Embryonic facial prominence (tissue), 1 donor: Measurements from ENCODE around the gene ERCC2.
"Not testable (repeated sequence)": the region's sequence is repeated elsewhere in the genome, so short reads cannot be mapped to it uniquely, and the experiment has no call there.

Experiments
- DNase-seq: peaks from one replicate; pipeline ENCODE4 v3.0.0-alpha.2; 2016; ENCODE audit errors: extremely low spot score

ERCC2 gene

DNA sequence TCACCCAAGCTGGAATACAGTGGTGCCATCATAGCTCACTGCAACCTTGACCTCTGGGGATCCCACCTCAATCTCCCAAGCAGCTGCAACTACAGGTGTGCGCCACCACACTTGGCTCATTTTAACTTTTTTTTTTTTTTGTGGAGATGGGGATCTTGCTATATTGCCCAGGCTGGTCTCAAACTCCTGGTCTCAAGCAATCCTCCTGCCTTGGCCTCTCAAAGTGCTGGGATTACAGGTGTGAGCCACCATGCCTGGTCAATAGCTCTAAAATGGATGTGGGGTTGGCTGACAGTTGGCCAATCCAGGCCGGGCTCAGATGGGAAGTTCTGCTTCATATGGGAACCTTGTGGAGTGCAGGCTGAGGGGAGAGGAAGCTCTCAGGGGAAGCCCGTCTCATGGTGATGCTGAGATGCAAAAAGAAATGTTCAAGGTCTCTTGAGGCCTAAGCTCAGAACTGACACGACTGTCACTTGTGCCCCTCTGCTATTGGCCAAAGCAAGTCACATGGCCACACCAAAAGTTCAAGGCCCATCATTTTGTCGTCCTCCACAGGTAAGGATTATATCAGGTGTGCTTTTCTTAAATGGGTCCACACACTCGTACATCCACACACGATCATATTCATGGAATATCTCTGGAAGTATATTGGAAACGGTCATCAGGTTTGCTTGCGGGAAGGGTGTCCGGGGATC lies 36.6 kb downstream of the ERCC2 start:
- DNase-seq: no peak

DNA sequence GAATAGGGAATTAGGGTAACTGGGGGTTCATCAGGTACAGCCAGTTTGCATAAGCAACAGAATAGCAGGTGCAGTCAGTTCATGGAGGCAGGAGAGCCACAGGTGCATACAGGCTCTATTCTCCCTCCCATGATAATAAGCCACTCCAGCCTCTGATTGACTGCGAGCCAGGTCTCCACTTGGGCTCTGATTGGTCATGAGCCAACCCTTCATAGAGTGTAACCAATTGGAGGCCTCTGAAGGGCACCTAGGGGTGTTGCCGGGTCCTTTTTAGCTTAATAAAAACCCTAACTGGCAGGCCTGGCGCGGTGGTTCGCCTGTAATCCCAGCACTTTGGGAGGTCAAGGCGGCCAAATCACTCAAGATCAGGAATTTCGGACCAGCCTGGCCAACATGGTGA lies 39.0 kb downstream of the ERCC2 start:
- no peak for DNase-seq

DNA sequence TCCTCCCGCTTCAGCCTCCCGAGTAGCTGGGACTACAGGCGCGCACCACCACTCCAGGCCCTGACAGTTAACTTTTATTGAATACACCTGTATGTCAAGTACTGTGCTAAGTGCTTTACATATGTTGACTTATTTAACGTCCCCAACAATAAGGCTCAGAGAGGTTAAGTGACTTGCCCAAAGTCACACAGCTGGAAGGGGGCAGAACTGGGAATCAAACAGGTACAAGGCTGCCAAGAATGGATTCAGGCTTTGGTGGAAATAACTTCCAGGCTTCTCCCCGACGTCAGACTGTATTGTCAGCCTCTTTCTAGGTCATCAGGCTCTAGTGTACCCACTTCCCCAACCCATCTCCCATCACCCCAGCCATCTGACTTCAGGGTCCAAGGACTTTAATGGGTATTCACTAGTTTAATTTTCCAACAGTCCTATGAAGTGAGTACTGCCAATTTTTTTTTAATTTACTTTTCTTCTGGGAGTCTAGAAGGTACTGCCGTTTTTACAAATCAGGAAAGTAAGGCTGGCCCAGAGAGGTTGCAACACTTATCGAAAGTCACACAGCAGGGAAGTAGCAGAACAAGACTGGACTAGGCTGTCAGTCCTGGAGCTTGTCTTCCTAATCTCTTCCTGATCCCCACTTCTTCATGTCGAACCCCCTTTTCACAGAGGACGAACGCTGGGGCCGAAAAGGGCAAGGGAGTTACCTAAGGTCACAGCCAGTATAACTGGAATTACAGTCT lies 42.8 kb downstream of the ERCC2 start:
- DNase-seq: no peak

DNA sequence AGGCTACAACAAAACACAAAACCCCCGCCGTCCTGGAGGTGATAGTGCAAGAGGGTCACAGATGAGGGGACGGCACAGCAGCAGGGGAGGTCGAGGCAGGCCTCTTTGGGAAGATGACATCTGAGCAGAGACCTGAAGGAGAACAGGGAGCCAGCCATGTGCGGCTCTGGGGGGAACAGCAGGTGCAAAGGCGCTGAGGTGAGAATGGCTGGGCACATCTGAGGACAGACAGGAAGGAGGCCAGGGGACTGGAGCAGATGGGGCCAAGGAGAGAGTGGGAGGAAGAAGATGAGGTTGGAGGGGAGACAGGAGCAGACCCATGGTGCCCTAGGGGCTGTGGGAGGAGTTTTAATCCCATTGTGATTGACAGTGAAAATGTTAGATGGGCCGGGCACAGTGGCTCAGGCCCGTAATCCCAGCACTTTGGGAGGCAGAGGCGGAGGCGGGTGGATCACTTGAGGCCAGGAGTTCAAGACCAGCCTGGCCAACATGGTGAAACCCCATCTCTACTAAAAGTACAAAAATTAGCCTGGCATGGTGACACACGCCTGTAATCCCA lies 45.9 kb downstream of the ERCC2 start:
- DNase-seq: no peak

DNA sequence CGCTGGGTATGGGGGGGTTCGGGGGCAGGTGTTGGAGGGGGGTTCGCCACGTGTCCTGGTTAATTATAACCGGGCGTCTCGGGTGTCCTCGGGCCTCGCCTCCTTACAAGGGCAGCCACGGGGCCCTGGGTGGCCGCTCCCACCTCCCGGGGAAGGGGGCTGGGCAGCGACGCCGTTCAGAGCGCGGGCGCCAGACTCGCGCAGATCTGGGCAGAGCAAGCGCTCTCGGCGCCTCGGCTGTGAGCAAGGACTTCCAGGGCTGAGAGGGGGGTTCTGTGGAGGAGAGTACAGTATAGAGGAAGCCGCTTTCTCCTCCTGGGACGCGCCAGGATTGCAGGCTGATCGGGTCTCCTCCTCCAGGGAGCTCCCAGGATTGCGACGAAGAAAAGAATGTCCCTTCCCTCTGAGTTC lies 46.7 kb downstream of the ERCC2 start:
- DNase-seq: no peak

DNA sequence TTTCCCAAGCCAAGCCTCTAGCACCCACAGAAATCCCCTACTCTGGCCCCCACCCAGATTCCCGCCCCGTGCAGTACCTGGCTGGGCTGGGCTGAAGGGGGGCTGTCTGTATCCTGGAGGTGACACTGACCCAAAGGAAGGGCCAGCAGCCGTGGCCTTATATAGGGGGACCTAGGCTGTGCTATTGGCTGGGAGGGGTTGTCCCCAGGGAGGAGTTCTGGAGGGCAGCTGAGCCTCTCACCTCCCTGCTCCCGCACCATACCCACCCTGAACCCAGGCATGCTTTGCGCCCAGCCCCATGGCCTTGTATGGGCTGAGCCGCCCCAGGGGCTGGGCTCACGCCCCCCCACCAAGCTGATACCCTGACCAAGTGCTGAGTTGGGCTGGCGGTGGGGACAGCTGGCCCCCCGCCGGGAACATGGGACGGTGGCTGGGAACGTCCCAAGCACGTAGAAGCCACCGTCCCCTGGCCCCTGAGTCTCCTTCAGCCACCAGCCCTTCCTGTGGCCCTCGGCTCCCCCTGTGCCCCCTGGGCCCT lies 47.6 kb downstream of the ERCC2 start, which contains the start of gene CKM:
Gene CKM (minus strand): TSS at position 132 of the 538 bp plus-strand sequence. CDS start 3,162 bp downstream, outside the sequence.
- no peak for DNase-seq

DNA sequence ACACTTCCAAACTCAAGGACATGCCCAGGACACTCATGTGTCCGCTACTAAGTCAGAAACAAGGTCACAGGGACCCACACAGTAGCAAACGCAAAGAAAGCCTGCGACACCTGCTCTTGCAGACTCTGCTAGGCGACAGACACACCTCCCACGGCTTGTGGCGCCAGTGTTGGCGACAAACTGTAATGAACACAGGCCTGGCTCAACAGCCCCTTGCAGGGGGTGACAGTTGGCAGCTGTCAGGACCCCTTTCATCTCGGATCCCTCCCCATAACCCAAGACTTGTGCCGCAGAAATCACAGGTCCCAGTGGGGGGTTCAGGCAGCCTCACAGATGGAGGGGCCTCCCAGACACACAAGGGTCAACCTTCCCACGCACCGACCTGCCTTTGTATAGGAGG lies 48.1 kb downstream of the ERCC2 start:
- DNase-seq: no peak

DNA sequence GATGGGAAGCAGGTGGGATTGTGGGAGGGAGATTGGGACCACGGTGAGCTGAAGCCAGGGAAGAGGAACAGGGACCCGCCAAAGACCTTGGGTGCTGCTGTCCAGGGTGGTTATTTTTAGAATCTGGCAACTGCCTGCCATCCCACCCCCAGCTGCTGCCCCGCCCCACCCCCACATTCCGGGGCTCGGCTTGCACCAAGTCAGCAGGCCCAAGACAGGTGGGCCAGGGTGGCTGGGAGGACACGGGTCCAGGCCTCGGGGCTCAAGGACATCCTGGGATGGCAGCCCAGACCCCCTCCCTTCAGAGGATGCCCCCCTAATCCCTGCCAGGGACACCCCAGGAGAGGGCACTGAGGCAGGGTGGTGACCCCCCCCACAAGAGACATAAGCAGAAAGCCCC lies 48.5 kb downstream of the ERCC2 start:
- DNase-seq: no peak

DNA sequence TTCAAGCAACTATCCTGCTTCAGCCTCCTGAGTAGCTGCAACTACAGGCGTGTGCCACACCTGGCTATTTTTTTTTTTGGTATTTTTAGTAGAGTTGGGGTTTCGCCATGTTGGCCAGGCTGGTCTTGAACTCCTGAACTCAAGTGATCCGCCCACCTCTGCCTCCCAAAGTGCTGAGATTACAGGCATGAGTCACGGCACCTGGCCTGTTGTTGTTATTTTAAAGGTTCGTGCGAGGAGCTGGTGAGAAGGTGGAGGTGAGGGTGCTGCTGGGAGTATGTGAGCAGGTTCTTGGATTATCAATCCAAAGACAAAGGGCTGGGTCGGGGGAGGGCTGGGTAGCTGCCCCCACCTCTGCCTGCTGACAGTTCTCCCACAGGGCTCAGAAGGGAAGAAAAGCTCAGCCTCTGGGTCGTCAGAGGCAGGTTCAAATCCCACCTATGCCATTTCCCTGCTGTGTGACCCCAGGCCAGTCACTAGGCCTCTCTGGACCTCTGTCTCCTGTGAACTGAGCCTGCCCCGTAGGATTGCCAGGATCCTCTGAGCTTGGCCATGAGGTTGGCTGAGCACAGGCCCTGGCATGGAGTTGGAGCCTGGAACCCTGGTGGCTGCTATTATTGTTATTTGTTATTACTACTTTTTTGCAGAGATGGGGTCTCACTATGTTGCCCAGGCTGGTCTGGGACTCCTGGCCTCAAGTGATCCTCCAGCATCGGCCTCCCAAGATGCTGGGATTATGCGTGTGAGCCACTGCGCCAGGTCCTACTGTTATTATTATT lies 49.2 kb downstream of the ERCC2 start:
- no peak for DNase-seq

DNA sequence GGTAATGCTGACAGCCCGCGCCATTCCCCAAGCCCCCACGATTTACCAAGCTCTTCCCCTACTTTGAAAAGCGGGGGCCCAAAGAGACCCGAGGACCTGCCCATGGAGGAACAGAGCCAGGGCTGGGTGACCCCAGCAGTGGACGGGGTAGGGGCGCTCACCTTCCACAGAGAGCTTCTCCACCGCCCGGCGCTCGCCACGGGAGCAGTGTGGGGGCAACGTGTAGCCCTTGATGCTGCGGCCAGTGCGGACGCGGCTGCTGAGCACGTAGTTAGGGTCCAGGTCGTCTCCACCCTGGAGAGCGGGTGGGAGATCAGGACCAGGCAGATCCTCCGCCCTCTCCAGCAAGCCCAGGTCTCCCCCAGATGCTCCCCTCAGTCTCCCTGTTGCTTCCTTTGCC lies 55.1 kb downstream of the ERCC2 start:
- DNase-seq: no peak

DNA sequence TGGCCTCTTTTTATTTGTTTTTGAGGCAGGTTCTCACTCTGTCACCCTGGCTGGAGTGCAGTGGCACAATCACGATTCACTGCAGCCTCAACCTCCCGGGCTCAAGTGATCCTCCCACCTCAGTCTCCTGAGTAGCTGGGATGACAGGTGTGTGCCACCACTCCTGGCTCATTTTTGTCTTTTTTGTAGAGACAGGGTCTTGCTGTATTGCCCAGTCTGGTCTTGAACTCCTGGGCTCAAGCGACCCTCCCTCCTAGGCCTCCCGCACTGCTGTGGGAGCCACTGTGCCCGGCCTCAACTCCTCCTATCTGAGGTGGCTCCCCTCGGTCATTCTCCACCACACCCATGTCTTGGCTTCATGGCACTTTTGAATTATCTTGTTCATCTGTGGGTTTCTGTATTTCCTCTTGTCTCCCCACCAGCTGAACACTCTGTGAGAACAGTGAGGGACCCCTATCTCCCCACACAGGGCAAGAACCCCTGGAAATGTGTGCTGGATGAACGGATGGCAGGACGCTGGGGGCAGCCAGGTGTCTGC lies 55.6 kb downstream of the ERCC2 start:
- no peak for DNase-seq

DNA sequence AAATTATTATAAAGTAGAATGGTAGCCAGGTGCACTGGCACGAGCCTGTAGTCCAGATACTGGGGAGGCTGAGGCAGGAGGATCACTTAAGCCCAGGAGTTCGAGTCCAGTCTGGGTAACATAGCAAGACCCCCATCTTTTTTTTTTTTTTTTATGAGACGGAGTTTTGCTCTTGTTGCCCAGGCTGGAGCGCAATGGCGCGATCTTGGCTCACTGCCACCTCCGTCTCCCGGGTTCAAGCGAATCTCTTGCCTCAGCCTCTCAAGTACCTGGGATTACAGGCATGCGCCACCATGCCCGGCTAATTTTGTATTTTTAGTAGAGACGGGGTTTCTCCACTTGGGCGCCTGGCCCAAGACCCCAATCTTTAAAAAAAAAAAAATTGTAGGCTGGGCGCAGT lies 58.1 kb downstream of the ERCC2 start:
- DNase-seq: not testable (repeated sequence)

DNA sequence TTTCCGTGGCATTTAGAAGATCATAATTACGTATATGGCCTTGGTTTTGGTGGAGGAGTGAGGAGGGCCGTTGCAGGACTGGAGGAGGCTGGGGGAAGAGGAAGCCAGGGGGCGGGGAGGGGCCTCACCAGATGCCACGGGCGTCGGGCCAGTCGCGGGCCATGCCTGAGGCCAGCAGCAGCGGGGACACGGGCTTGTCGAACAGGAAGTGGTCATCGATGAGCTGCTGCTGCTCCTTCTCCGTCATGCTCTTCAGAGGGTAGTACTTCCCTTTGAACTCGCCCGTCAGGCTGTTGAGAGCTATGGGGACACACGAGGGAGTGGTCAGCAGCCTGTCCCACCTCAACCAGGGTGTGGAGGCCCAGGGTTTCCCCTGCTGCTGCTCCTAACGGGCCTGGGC lies 58.8 kb downstream of the ERCC2 start:
- no peak for DNase-seq

DNA sequence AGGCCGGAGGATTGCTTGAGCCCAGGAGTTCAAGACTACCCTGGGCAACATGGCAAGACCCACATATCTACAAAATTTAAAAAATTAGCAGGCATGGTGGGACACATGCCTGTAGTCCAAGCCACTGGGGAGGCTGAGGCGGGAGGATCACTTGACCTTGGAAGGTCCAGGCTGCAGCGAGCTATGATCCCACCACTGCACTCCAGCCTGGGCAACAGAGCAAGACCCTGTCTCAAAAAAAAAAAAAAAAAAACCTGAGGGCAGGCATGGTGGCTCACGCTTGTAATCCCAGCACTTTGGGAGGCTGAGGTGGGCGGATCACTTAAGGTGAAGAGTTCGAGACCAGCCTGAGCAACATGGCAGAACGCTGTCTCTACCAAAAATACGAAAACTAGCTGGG lies 61.1 kb downstream of the ERCC2 start:
- DNase-seq: not testable (repeated sequence)

DNA sequence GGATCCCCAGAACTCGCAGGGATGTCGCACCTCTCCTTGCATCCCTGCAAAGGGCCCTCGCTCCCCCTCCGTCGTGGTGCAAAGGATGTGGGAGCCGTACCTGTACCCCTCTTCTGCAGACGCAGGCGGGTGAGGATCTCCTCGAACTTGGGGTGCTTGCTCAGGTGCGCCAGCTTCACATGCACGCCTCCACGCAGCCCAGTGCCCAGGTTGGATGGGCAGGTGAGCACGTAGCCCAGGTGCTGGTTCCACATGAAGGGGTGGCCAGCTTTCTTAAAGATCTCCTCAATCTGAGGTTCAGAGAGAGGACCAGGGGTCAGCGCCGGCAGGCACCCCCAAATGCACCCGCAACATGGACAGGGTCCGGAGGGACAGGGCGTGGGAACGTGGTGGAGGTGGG lies 63.0 kb downstream of the ERCC2 start:
- no peak for DNase-seq

DNA sequence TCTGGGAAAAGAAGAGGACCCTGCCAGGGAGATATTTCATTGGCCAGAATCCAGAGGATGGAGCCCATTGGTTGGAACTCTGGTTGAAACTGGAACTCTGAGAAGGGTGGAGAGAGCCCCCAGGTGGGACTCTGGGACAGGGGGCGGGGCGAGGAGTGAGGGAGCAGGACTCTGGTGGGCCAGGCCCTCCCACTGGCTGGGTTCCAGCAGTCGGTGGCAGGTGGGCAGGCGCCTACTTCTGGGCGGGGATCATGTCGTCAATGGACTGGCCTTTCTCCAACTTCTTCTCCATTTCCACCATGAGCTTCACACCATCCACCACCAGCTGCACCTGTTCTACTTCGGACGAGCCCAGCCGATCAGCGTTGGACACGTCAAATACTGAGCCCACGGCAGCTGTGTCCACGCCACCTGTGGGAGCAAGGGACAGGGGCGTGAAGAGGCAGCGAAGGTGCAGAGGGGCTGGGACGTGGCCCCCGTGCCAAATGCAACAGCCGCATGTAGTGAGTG lies 63.8 kb downstream of the ERCC2 start:
- DNase-seq: no peak

DNA sequence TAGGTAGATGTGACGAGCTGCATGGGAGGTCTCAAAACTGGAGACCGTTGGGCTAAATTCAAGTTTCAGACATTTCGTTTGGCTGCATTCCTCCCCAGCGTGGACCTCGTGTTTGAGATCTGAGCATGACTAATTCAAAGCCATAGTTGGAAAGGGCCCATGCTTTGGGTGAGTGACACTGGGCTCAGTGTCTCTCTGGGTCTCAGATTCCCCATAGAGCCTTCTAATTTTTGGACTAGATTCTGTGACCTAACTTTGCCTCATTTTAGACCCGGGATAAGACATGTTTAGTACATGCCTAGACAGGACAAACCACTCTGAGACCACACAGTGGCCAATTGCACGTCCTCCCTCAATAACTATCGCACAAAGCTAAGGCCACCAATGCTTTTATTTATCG lies 64.3 kb downstream of the ERCC2 start:
- no peak for DNase-seq

DNA sequence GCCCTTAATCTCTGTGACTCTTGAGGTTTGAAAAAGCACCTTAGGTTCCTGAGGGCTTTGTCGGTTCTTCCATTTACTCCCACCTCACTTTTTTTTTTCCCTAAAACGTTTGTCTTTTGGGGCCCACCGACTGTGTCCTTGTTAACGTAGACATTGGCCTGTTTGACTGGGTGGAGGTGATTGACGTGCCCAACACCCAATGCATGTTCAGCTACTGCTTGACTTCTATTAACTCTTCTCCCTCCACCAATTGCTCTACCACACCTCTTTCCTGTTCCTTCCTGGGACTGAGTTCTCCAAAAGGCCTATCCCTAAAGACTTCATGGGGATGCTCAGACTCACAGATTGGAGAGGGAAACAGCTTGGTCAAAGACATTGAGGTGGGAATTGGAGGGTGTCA lies 65.0 kb downstream of the ERCC2 start:
- no peak for DNase-seq

DNA sequence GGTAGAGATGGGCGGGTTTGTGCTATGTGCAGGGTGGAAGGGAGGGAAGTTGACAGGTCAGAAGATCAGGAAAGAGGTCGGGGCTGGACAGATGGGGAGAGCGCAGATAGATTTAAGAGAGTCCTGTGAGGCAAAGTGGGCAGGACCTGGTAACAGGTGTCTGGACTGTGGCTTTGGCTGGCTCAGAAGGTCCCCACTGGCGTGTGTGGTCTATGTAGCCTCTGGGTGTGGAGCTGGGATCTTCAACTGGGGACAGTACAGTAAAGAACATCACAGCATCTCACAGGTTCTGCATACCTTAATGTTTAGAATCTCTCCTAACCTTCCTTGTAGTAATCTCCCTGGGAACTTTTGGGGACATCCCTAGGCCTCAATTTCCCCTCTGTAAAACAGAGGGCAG lies 65.4 kb downstream of the ERCC2 start:
- DNase-seq: no peak

DNA sequence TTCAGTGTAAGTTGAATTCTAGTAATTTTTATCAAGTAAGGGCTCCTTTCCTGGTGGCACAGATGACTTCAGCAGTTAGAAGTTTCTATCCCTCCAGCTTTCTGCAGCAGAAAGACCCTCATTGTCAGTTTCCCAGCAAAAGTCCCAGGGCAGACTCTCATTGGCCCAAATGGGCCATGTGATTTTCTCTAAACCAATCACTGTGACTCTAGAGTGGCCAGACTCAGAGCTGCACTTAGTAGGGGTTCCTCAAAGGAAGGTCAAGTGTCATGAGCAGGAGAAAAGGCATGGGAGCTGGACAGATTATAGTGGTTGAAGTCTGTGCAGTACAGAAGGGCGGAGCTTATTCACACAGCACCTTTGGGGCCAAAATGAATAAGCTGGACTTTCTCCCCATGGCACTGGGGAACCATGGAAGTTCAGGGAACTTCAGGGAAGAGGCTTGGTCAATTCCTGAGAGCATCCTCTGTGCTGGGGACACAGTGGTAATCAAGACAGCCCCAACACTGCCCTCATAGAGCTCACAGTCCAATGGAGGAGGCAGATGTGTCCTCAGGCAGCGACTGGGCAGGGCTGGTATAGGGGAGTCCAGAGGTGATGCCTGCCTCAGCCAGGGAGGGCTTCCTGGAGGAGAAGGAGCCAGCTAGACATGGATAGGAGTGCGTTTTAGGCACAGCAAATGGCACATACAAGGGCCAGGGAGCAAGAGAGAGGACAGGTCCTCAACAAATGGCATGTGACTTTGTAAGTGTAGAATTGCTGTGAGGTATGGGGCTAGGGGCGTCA lies 66.0 kb downstream of the ERCC2 start:
- DNase-seq: no peak
